ENCODE results near the gene CGNL1.

The CGNL1 gene

DNA sequence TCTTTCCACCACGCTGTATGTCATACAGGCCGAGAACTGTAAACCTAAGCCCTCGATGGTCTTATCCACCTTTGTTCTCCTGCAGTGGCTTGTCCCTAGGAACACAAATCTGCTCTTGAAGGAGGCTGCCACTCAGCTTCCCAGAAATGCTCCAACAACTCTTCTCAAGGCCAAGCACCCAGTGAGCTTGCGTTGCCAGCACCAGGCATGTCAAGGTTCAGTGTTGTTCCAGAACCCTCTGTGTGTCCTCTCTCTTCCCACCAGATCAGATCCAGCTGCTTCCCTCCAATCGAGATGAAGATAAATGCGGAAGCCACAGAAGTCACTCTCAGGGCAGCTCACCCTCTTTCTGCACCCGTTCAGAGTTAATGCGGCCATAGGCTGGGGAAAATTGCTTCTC lies 204.1 kb downstream of the CGNL1 start:
- DNase-seq = no peak

DNA sequence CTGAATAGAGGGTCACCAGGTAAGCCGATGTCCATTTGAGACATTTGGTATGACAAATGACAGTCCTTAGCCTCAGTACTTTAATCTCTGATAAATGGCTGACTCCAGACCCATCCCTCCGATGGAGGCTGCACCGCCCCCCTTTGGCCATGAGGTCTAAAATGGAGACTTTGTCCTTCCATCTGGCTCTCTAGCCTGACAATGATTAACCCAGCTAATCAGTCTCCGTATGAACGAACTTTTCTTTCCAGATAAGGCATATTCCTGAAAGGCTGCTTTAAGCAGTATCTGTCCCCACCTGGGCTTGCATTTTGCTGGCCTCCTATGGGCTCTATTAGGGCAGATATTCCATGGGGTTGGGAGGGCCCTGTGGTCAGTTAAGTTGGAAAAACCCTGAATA lies 204.6 kb downstream of the CGNL1 start:
- DNase-seq = no peak

DNA sequence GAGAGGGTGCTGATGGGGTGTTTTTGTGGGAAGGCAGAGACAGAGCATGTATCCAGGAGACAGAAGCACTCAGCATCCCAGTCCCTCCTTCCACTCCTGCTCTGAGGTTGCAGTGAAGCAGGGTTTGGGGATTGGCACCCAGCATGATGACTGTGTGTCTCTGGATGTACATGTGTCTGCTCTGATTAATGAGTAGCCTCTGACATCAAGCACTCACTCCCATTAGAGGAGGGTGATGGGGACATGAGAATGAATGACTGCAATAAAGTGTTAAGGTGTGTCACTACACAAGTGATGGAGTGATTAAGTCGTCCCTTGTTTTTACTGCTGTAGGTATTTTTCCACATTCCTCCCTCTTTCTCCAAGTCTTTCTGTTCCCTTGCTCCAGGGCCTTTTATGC lies 205.8 kb downstream of the CGNL1 start:
- DNase-seq = no peak

DNA sequence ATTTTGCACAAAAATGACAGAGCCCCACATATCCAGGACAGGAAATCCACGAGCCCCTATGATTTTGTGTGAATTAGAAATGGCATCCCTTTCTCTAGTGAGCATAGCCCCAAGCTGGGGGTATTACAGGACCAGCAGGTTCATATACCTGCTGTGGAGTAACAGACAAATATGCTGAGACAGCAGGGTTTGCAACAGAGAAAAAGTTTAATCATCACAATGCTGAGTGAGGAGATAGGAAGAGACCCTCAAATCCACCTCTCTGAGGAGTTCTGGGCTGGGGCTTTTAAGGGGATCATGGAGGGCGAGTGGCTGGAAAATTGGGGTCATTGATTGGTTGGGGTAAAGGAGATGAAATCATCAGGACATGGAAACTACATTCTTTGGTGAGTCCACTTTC lies 207.0 kb downstream of the CGNL1 start:
- no peak for DNase-seq

DNA sequence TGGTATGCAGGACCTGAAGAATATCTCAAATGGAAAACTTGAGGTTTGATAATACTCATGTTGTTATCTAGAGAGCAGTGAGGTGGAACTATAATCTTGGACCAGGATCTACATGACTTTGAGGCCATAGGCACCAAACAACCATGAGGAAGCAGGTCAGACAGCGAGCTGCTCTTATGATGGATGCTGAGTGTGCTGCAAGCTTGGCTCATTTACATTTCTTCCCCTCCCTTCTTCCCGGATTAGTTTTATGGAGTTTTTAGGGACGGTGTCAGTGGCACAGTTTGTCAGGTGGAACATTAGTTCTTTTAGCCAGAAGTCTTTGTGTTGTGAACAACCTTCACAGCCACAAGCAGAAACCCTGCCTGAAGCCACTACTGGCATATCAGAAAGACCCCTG lies 207.4 kb downstream of the CGNL1 start:
- DNase-seq = no peak

DNA sequence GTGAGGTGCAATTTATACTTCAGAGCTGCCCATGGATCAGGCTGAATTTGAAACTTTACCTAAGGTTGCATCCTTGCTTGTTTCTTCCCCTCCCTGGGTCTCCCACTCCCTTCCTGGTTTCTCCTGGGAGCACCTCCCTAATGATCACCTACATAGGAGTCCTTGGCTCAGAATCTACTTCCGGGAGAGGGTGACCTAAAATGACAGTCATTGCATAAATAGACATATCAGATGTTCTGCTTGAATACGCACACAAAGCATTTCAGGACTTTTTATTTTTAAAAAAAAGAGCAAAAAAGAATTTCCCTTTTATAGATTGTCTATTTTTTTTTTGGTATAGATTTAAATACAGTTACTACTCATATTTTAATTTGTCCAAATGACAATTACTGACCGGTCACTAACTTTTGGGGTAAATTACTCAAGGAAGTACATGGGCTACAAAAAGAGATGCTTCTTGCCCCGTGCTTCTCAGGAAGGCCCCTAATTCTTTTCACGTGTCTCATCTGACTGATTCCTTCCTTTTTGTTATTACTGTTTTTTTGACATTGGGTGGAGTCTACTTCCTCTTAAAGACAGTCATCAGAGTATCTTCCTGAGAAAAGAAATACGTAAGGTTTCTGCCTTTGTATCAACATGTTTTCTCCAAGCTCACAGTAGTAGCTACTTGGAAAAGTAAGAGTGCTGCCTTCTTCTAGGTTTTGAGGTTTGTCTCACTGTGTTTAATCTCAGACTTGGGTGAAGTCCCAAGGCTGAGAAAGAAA lies 210.5 kb downstream of the CGNL1 start:
- DNase-seq = no peak

DNA sequence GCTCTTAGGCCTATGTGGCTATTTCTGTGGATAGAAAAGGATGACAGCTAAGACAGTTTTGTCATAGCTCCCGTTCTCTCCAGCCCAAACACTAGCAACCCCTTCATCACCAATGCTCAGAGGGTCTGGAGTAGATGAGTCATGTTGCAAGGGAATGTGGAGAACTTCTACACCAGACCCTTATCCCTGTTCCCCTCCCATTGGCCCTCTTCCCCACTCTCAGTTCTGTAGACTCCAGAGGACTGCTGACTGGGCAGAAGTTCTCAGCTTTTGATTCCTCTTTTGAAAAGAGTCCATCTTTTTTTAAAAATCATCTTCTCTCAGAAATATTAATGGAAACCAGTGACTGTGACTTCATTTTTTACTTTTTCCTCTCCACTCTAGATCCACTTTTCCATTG lies 213.0 kb downstream of the CGNL1 start:
- DNase-seq = no peak

DNA sequence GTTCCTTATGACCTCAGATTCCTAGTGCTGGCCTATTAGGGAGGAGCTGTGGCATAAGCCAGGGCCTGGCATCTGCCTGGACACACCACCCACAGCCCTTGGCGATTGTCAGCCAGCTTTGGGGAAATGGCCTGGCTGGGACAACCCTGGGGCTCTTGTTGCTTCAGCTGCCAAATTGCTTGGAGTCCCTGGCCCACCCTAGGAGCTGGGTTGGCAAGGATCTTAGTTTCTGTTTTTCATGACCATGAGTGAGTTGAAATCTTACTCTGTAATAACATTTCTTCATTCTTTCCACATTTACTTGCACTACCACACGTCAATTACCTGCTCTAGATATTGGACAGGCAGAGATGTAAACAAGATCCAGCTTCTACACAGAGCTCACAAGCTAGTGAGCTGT lies 213.4 kb downstream of the CGNL1 start:
- DNase-seq = no peak

DNA sequence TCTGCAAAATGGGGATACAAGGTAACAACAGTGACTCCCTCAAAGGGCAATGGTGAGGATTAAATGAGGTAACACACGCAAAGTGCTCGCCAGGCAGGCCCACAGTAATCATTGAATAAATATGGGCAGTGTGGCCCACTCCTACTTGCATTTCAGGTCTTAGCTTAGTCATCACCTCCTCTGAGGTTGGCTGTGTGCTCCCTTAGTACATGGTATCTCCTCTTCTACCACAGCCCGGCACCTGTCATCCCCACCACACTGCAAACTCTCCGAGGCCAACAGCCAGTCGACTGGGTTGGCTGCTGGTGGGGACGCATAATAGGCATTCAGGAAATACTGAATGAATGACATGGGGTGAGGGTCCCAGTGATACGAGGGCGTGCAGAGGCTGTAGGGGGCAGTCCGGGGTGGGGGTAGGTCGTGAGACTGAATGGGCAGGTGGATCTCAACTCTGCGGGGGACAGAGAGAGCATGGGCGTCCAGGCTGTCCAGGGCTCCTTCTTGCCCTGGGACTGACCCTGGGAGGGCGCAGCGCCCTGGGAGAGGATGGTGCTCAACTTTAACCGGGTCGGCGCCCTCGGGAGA lies 215.0 kb downstream of the CGNL1 start:
- no peak for DNase-seq

DNA sequence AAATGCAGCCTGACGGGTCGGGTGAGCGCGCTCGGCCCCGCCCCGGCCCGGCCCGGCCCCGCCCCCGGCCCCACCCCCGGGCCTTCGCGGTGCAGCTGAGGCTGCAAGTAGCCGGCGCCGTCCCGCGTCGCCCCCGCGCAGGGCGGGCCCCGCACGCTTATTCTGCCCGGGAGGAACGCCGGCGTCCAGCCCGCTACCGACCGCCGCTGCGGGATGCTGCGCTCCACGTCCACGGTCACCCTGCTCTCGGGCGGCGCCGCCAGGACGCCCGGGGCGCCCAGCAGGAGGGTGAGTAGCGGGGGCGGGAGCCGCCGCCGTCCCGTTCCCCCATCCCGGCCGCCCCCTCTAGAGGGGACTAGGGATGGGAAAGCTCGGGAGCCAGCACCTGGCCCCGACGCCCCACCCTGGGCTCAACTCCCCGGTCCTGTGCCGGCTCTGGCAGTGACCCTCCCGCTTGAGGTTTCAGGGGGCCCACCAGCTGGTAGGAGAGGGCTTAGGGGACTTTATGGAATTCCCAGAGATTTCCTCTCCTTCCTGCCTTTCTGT lies 215.6 kb downstream of the CGNL1 start, which contains the start of gene MYZAP:
Gene MYZAP (plus strand): TSS at position 83 of the 546 bp plus-strand sequence. CDS start 131 bp downstream, at position 214.
- DNase-seq = no peak

DNA sequence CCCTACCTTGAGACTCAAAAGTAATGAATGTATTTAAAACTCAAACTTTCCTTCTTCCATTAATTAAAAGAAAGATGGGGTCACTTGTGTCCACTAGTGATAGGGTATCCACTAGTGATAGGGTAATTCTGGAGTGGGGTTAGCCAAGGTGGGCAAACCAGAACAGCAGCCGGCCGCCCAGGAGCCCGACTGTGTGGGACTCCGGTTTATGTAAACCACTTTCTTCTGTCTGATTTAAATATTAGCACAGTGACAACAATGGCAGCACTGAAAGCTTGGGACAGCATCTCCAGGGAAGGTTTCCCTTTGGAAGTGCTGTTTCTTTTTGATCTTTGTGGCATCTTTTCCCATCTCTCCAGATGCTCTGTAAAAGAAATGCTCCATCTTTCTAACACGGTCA lies 216.1 kb downstream of the CGNL1 start:
- DNase-seq = no peak

DNA sequence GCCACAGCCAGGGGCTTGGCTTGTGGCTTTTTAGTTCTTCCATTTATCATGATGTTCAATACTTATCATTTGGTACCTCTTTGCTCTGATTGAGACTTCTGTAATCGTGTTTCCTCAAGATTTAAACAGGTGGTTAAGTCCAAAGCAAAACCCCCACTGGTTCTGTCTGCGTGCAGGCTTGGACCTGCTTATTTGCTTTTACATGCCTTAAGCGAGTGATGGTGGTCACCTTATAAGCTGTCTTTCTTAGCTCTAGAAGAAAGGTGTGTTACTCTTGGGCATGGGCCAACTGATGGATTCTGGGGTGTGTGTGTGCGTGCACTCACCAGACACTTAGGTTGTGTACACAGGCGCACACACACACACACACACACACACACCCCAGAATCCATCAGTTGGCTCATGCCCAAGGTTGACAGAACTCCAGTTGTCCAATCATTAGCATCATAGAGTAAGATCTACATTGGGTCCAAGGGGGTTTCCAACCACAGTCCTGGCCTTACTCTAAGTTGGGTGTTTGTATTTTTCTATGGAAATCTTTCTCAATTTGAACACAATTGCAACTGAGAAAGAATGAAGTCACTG lies 216.6 kb downstream of the CGNL1 start:
- no peak for DNase-seq

DNA sequence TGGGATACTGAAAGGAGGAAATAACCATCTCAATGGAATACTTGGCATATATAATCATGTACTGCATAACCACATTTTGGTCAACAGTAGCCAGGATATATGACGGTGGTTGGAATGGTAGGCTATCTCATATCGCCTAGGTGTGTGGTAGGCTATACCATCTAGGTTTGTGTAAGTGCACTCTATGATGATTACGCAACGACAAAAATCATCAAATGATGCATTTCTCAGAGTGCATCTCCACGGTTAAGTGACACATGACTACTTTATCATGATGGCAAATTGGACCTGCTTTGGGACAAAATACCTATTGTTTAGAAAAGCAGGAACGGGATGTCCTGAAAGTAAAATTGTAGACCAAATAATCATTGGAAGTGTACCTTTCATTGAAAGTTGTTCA lies 218.2 kb downstream of the CGNL1 start:
- no peak for DNase-seq

DNA sequence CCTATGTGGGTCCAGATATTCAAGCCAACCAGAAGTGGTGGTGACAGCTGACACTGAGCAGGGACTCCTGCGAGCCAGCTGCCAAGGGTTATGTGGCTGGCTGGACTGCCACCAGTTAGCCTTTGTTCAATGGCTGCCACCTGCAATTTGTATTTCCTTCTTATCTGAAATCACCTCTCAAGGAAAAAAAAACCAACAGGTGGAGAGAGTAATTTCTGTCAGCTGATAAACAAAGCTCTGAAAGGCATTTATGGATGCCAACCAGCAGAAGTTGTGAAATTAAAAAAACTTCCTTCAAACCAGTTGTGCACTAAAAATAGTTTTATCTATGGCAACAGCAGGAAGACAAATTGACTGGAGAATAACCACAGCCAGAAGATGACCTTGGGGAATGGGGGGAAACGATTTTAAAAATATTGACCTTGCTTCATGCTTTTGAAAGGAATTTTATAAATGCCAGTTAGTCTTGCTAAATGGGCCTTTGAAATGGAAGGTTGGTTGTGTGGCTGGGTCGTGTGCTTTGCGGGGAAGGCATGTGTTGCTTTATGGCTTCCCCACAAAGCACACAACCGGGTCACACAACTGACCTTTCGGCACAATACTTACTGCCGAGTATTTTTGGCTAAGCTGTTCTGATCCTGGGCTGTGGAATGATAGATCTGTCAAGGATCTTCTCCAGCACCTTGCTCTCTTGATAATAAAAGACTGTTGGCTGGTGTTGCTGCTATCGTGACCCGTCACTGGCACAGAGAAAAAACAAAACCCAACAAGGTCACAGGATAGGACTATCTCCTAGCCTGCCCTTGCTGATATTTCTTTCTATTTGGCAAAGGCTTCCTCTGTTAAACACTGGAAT lies 218.9 kb downstream of the CGNL1 start:
- DNase-seq = no peak

DNA sequence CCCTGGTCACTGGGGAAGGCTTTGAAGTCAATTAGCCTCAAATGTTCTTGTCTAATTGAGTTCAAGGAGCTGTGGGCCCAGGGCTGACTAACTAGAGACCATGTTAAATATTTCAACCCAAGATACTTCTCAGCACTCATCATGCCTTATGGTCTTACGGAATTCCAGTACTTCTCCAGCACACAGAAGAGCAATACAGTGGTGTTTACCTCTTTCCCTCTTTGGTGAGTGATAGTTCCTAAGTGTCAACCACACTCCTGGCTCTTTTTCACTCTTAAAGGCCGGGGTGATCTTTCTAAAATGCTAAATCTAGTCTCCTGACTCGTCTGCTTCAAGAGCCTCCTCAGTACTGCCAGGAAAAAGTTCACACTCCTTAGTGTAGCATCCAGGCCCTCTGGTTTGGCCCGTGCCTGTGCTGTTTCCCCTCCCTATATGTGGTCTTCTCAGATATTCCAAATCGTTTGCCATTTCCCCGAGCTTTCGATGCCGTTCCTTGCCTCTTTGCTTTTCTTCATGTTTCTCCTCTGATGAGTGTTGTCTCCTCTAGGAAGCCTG lies 220.1 kb downstream of the CGNL1 start:
- DNase-seq = no peak

DNA sequence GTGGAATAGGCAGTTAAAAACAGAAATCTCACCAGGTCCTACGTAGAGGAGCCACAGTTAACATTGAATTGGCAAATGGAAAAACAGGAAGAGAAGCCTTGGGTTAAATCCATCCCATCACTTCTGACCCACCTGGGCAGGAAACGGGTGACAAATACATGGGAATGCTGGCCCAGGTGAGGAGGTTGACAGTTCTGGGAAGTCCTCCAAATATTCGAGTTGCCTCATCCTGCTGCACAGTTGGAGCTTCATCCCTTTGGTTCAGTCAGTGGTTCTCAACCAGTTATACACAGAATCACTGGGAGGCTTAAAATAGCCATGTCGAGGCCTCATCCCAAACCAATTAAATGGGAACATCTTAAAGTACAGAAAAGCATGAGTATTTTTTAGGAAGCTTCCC lies 220.7 kb downstream of the CGNL1 start:
- no peak for DNase-seq

DNA sequence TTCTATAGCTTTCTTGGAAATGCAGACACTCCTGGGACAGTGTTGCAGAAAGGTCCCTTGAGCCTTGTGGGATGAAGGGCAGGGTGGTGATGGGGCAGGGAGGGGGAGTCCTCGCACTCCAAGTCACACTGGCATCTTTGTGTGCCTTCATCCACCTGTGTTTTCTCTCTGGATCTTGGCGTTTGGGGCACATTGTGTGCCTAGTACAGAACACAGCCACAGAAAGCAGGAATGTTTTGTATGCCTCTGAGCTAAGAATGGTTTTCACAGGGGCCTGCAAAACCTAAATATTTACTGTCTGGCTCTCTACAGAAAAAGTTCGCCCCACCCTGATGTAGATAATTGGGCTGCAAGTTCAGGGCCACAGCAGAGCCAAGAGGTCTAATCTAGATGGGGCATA lies 221.1 kb downstream of the CGNL1 start:
- no peak for DNase-seq

DNA sequence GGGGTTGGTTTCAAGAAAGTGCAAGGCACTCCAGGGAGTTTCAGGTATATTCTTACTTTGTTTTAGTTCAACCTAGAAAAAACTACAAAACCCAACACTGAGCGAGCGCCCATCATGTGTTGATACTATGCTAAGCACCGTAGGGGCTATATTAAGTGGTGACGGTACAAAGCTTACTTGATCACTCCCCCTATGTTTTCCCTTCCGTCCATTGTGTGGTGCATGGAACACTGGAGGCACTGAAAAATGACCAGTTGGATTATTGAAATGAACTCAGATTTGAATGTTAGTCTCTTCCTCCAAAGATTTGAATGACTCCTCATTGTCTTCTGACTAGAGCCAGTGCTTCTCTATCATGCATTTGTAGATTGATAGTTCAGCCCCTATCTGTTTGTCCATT lies 222.0 kb downstream of the CGNL1 start:
- DNase-seq = no peak

DNA sequence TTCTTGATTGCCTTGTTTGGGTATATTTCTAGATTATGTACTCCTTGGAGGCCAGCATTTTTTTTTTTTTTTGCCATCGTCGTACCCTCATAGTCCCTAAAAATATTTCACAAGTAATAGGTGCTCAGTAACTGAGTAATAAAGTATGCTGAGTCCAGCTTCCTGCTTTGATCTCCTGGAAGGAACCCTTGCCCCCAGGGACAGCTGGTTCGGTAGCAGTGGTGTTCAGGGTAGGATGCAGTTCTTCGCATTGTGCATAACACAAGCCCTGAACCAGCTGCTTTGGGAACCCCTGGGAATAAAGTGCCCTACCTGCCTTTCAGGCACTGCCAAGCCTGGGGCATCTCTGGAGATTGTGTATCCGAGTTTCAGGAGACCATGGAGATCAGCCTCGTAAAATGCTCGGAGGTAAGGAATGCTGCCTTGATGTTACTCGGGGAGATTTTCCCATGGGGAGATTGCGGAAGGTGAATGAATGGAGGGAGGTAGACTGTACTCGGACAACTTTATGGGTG lies 223.0 kb downstream of the CGNL1 start:
- no peak for DNase-seq

DNA sequence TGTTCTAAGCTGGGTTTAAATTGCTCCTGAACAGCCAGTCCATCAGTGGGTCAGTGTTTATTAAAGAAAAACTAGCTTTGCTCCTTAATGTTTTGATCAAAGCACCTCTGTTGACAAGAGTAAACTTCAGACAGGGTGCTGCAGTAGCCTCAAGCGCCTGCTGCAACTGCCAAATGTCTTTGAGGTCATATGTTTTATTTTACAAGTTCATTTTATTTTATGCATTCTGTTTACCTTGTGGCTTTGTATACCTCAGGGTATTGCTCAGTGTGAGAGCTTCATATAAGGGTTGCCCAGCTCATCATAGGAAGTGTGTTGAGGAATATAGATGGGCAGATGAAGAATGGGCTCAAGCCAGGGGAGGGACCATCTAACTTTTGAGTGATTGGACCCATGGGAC lies 223.9 kb downstream of the CGNL1 start:
- no peak for DNase-seq
